HG02678 (cell line): ENCODE data around the gene DNAJA2.

Experiments used
- ATAC-seq: cut with Tn5 transposase; IDR thresholded peaks from one replicate; pipeline ENCODE4 v1.9.1; 2021; ENCODE audit warnings: mild to moderate bottlenecking, moderate library complexity; ENCODE audit not compliant: unreplicated experiment

The DNAJA2 gene

DNA sequence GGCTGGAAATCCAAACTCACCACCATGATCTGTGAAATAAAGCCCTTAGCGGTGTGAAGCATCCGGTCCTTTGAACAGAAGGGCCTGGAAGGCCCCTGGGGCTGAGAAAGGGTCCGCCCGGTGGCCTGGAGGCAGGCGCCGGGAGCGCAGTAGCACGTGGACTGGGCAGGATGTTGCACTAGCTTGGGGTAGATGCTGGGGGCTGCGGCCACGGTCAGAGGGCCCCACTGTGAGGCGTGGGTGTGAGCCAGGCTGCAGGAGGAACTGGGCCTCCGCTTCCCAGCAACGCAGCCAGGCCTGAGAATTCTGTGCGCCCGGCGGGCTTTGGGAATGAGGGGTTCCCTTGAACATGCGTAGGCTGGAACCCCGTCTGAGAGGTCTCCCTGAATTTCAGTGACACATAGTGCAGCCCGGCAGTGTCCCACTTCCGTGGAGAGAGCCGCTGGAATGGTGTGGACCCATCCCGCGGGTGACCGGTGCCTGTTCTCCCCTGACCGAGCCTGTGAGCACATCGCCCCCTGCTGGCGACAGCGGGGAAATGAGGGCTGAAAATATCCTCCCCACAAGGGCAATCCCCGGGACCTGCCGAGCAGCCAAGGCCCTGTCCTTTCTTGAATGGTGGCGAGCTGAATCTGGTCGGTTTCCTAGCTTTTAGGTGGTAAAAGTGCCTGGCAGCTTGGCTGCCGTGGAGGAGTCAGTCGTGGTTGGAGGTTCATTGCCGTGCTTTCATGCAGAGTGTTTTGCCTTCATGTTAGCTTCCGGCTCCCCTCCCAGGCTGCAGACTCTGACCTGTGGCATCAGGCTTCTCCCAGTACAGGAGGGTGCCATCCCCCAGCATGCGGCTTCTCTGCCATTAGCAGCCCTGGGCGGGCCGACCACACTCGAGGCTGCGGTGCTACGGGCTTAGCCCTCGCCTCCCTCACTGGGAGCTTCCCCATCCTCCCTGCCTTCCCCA lies 43.8 kb downstream of the DNAJA2 start:
- peak; percentile 72 for ATAC-seq

DNA sequence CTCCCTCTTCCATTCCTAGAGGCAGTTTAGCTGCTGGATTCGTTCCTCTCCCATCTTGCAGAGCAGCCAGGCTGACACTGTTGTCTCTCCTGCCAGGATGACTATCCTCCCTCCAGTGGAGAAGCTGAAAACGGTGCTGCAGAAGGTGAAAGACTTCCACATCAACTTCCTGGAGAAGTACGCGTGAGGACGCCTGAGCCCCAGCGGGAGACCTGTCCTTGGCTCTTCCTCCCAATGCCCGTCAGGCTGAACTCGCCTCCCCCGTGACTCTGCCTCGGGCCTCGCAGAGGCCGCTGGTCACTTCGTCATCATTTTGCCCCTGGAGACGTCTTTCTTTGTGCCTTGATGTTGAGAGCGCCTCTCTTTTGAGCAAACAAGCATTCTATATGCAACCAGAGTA lies 44.7 kb downstream of the DNAJA2 start:
- ATAC-seq = no peak

DNA sequence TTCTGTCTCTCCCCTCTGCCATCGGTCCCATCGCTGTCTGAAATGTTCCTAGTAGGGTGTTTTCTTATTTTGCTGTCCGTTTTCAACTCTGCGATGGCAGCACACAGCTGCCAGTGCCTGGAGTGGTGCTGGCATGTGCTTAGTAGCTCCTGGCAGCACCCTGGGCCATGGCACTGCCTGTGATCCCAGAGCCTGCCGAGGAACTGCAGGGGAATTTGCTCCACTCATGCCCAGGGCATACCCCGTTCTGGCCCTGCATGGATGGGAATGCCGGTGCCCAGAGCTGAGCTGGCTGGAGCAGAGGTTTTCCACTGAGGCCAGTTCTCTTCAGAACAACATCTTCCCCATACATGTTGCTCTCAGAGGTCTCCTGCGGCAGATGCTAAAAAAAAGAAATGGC lies 46.2 kb downstream of the DNAJA2 start:
- ATAC-seq = no peak

DNA sequence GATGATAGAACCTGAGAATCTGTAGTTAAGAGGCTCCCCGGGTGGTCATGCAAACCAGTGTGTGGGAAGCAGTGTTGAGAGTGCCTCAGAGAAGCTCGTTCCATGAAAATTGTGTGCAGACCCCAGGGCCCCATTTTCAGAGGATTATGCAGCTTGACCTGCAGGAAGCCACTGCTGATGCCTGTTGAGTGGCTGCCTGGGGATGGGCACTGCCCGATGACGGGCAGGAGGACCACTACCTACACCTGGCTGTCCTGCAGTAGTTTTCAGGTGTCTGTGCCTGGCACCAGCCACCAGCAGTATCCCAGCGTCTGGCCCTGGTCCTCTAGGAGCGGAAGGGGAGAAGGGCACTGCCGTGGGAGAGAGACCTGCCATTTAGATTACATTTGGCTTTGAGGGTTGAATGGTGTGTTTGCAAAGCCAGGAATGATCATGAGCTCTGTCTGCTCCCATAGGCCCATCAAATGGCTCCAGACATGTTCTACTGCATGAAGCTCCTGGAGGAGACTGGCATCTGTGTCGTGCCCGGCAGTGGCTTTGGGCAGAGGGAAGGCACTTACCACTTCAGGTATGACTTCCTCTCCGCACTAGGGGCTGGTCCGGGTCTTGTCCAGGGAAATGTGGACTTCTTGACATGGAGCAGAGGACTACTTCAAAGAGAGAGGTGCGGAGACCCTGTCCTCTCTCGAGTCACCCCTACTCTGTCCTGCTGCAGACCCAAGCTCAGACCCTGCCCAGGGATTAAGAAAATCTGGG lies 46.8 kb downstream of the DNAJA2 start:
- ATAC-seq = no peak

DNA sequence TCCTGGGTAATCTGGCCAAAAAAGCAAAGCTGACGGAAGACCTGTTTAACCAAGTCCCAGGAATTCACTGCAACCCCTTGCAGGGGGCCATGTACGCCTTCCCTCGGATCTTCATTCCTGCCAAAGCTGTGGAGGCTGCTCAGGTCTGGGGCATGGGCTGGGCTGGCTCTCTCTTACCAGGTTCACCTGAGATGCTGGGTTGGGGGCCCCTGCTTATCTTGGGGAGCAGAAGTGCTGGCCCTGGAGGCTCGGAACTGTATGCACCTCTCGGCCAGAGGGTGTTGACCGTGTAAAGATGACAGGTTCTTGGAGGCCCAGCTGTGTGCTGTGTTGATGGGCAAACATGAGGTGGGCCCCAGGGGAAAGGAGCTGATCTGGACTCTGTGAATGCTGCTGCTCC lies 49.1 kb downstream of the DNAJA2 start:
- no peak for ATAC-seq

DNA sequence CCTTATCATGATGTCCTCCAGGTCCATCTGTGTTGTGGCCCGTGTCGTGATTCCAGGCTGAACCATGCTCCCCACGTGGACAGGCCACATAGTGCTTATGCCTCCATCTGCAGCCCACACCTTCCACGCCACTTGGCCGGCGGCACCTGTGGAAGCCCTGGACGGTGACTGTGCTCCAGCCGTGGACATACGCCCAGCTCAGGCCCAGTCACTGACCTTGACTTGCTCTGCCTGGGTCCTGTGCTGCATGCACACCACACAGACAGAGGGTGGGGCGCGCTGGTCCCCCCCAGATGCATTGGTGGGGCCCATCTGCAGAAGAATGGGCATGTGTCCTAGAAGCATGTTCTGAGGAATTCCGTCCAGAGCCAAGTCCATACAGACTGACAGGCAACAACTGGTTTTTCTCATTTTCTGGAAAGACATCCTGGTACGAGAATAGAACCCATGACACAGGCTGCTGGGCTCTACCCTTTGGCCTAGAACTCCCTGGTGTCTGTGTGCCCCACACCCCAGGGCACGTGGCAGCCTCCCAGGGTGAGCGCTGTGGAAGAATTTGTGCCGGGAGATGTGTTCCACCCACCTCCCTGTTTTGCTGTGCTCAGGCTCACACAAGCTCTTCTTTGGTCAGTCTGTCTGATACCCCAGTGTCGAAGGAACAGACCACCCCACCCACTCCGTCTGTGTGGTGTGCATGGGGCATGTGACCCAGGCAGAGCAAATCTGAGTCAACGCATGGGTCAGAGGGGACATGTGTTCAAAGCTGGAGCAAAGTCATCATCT lies 49.8 kb downstream of the DNAJA2 start:
- ATAC-seq = no peak

DNA sequence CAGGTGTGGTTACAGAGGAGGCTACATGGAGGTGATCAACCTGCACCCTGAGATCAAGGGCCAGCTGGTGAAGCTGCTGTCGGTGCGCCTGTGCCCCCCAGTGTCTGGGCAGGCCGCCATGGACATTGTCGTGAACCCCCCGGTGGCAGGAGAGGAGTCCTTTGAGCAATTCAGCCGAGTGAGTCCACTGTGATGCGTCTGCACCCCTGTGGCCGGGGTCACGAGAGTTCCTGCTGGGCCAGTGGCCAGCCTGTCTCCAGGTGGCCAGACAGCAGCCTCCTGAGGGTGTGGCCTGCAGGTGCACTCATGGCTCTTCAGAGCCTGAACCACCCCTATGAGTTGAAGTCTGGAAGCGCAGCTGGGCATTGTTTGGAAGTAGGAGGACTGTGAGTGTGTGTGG lies 51.2 kb downstream of the DNAJA2 start:
- ATAC-seq = no peak

DNA sequence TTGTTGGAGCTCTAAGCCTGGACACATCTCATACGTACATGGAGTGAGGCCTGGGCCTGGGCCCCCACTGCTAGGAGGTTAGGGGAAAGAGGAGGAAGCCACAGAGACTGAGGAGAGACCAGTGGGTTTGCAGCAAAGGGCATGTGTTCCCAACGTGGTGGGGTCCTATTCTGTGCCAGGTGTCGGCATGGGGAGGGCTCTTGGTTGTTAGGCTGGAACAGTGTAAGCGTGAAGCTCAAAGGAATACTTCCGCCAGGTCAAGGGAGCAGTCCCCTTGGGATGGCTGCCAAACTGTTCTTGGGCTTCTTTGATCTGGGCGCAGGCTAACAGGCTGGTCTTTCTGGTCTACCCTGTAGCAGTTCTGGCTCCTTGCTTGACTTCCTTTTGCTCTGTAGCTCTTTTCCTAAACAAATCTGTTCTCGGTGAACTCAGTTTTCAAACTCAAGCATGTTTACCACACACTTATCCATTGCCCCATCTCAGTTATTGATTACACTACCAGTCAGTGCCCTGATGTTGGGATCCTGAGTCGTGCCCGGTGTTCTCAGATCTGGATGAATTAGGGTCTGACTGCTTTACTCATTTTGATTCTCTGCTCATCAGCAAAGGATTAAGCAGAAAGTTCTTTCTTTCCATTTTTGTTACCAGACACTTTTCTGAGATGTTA lies 52.9 kb downstream of the DNAJA2 start:
- ATAC-seq = no peak

DNA sequence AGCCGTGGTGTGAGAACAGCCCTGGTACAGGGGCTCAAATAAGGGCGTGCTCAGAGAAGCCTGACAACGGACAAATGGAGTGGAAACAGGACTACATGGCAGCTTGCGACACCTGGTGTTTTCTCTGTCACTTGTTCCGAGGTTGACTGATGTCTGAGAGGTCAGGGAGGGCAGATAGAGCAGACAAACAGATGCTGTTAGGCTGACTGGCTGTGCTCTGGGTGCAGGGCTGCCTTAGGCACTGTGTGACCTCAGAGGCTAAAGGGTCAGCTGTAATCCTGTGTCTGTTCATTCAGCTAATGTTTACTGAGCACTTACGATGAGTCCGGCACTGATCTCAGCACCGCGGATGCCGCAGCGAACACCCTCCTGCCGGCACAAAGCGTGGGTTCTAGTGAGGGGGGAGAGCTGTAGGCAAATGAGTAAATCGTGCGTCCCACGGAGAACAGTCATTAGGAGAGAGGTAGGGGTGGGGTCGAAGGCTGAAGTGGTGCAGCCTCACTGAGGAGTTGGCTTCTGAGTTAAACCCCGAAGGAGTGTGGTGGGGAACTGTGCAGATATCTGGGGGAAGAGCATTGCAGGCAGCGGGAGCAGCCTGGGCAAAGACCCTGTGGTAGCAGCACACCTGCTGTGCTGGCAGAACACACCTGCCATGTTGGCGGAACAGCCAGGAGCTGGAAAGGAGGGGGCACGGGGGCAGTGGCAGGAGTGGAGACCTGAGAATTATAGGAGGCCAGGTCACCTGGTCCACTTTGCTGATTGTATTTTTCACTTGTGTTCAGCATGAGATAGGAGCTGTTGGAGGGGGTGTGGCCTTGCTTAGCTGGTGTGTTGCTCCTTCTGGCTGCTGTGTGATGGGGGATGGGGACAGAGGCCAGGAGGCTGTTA lies 54.3 kb downstream of the DNAJA2 start:
- ATAC-seq = peak; percentile 79

DNA sequence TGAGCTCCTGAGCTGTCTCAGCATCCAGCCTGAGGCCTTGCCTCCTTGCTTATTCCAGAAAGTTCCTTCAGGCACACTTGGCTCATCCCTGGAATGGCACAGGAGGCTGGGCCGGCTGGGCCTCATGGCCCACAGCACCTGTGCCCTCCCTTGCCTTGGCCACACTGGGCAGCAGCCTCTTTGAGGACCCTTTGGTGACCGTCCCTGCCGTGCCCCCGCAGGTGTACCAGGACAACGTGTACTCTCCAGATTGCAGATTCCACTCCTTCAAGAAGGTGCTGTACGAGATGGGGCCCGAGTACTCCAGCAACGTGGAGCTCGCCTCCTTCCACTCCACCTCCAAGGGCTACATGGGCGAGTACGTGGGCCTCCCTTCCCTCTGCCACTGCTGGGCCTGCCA lies 55.1 kb downstream of the DNAJA2 start:
- ATAC-seq = no peak

DNA sequence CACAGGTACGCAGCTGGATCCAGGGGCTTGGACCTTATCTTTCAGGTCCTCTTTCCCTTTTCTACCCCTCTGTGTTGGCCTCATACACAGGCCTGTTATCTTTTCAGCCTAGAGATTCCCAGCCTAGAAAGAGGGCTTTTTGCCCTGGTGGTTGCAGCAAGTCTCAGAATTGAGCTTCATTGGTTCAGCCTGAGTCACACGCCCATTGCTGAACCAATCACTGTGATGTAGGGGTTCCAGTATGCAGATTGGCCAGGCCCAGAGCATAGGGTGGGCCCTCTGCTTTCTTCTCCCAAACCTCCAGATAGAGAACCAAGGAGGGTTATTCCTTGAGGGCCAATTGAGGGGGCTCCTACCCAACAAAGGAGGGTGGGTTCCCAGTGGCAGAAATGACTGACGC lies 56.5 kb downstream of the DNAJA2 start:
- no peak for ATAC-seq

DNA sequence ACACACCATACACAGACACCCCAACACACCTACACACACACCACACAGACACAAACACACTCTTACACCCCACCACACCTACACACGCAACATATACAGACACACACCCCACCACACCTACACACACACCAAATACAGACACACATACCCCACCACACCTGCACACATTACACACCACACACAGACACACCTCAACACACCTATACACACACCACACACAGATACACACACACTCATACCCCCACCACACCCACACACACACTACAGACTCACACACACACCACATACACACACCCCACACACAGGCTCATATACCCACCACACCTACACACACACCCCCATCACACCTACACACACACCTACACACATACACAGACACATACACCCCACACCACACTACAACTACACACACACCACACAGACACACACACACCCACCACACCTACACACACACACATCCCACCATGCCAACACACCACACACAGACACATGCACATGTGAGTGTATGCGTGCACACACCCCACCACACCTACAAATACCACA lies 57.9 kb downstream of the DNAJA2 start:
- ATAC-seq = no peak

DNA sequence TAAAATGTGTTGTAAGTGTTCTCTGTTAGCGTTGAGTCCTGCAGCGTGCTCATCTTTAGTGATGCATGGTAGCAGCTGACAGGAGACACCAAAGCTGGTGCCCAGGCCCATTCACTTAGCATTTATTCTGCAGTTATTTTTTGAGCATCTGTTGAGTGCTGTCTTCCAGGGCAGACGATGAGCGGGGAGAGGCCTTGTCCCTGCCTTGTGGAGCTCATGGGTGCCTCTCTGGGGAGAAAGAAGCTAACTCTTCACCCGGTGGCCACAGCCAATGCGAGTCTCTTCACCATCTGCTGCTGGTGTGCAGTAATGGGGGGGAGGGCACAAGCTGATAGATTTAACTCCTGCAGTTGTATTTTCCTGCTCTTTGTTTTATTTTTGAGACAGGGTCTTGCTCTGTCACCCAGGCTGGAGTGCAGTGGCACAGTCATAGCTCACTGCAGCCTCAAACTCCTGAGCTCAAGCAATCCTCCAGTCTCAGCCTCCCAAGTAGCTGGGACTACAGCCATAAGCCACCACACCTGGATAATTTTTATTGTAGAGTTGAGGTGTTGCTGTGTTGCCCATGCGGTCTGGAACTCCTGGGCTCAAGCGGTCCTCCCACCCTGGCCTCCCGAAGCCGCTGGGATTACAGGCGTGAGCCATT lies 58.8 kb downstream of the DNAJA2 start:
- ATAC-seq = no peak

DNA sequence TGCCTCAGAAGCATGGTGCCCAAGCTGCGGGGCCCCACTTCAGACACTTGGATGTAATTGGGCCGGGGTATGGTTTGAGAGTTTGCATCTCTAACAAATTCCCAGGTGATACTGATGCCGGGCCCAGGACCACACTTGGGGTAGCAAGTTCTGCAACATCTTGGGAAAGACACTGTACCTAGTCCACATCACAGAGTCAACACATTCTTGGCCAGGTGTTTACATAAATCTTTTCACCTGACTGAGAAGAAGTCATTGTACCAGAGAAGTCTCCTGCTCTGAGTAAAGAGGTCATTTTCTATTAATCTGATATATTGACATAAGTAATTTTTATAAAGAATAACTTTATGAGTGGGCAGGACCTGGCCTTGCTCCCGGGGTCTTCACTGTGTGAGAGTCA lies 61.8 kb downstream of the DNAJA2 start:
- no peak for ATAC-seq

DNA sequence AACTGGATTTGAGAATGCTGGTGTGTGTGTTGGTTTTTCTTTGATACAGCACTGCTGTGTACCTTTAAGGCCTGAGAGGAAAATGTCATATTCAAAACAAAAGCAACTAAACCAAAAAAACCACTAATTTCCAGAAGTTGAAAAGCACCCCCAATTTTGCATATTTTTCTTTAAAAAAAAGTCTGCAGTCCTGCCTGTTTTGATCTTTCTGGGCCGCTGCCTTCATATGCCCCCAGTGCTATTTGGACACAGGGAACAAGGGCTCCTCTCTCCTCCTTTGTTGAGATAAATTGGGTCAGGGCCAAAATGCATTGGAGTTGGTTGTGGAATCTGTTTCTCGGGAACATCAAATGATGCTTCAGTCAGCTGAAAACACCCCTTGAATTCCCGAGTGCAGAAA lies 62.4 kb downstream of the DNAJA2 start:
- ATAC-seq = peak; percentile 74

DNA sequence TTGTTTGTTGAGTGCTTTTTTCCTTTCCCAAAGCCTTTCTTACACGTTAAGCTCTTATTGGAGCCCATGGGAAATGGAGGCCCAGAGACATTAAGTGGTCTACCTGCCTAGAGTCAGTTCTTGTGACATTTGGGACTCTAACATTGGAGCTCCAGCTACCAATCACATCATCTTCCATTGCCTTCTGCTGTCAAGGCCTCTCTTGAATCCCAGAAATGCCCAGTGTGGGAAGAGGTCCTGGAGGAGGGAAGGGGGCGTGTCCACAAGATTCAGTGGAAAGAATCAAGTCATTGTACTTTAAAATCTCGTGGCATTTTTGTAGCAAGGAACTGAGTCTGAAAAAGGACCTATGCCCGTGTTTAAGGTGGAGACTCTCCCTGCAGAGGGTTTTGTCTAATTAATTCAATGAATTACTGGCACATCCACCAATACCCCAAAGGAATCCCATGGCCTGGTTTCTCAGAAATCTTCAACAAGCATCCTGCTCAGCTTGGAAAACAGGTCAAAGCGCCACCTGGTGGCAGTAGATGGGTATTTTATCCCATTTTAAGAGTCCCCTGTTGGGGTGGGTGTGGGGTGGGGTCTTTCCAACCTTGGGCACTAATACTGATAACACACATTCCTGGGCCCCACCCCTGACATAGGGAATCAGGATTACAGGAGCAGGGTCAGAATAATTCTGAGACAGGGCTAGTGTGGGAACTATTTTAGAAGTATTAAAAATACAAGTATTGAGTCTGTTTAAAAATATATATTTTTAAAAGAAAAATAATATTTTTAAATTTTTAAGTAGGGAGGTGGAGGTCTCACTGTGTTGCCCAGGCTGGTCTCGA lies 64.7 kb downstream of the DNAJA2 start:
- ATAC-seq = no peak

DNA sequence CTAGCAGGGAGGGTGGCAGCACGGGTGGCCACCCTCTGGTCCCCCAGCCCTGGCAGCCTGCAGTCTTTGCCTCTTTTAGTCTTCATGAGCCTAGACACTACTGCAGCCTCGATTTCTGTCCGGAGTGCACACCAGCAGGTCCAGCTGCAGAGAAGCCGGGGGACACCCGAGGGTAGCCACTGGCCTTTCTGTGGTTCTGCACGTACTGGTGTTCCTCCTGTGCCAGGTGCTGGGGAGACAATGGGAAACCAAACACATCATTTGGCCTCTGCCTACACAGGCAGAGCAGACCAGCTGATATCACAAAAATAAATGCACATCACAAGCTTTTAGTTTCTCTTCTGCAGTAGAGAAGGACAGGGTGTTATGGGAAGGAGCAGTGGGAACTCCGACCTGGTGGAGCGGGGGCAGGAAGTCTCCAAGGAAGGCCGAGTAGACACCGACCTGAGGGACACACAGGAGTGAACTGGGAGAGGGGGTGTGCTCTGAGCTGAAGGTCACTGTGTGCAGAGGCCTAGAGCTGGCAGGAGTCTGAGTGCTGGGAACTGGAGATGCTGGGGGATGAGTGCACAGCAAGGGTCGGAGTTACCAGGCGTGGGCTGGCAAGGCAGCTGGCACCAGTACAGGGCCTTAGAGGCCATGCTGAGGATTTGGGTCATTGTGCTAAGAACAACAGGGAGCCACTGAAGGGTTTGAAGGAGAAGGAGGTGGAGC lies 66.3 kb downstream of the DNAJA2 start:
- no peak for ATAC-seq
